NCI-H226 (cell line): ENCODE data around the gene NASP.
"Not testable (repeated sequence)": the region's sequence is repeated elsewhere in the genome, so short reads cannot be mapped to it uniquely, and the experiment has no call there.

Source experiments
- DNase-seq: peaks from one replicate; pipeline ENCODE4 v3.0.0-alpha.2; 2015

The NASP gene

DNA sequence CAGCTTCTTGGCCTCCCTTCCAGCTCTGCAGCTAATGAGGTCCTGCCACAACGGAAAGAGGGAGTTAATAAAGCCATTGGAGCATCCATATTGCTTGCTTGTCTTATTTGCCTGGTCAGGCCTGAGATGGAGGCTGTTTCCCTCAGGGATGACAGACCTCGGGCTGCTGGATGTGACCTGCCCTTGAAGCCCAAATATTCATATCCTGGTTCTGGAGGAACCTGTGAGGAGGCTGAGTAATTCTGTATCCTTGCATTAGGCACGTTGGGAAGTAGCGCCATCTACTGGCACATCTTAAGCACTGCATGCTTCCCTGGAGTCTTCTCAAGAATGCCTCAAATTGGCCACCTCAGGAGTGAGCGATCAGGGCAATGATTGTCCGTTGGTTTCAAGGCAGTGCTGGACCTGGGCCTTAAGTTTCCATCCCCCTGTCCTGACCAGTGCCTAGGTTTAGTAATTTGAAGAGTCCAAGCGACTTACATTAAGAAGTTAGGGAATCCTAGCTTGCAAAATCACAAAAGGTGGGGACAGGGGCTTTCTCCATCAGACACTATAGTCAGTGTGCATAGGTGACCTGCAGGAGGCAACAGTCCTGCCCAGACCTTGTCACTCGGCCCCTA is 13.8 kb upstream of the NASP start:
- peak; percentile 31 for DNase-seq

DNA sequence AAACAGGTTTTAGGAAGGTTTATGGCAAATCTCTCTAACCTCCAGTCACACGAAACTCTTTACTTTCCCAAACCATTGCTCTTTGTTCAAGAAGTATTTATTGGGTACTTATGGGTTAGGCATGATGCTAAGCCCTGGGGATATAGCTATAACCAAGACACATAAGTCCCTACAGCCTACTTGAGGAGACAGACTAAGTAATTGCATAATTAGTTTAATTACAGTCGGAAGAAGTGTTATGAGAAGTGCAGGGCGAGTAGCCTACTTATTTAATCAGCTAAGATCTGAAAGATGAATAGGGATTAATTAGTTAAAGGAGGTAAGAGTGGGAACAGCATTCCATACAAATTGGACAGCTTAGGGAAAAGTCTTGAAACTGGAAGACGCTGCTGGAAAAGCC is 13.2 kb upstream of the NASP start:
- DNase-seq = no peak

DNA sequence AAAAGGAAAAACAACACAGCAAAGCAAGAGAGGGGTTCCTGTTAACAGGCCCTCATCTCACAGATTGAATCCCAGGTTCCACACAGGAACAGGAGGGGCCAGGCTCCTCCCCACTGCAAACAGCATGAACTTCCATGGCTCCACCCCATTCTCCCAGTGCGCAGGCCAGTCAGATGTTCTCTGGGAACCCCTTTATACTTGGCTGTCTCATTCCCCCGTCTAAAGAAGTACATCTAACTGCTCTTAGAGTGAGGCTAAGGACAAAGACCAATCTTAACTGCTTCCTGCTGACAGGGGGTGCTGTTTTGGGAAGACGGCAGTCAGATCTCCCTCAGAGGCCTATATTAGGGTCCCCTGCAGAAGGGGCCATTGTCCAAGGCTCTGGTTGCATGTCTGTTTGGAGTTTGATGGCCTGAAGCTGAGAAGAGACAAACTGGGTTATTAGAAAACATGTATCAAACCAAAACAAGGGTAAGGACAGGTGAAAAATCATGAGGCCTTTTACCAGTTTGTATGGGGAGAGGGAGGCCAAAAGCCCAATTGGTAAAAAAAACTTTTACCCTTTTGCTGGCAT is 10.5 kb upstream of the NASP start:
- DNase-seq = no peak

DNA sequence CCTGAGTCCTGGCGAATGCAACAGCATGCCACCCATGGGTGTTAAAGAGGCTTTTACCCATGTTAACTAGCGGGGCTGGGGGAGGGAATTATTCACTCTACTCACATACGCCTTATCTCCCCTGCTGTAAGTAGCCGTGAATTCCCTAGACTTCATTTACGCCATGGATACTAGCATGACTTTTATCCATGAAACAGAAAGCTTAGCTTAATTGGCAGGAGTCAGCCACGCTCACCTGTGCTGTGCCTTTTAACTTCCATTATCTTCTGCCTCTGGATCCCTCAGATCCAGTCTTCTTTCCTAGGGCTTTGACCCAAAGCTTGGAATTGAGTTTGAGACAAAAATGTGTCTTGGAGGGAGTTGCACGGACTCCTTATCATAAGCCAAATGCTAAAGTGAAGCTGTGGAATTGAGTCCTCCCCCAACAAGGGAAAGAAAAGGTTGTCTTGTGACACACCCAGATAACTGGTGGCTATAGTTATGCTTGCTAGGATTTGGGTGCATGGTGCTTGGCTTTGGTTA is 9.7 kb upstream of the NASP start:
- DNase-seq = no peak

DNA sequence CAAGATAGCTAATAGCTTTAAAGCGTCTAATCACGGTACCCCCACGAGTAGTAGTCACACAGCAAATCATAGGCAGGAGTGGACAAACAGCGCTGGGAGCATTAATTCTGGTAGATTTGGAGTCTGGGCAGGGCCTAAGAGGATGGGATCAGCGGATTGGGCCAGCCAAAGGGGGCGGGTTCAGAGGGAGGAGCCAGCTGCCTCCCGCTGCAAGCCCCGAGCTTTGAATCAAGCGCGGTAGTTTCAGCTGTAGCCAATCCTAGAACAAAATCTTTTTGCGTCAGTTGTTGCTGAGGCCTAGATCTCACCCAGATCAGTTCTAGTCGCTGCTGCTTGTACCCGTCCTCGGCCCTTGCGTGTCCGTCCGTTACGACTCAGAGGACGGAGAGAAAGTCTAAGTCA is 576 bp upstream of the NASP start:
- peak; percentile 92 for DNase-seq

DNA sequence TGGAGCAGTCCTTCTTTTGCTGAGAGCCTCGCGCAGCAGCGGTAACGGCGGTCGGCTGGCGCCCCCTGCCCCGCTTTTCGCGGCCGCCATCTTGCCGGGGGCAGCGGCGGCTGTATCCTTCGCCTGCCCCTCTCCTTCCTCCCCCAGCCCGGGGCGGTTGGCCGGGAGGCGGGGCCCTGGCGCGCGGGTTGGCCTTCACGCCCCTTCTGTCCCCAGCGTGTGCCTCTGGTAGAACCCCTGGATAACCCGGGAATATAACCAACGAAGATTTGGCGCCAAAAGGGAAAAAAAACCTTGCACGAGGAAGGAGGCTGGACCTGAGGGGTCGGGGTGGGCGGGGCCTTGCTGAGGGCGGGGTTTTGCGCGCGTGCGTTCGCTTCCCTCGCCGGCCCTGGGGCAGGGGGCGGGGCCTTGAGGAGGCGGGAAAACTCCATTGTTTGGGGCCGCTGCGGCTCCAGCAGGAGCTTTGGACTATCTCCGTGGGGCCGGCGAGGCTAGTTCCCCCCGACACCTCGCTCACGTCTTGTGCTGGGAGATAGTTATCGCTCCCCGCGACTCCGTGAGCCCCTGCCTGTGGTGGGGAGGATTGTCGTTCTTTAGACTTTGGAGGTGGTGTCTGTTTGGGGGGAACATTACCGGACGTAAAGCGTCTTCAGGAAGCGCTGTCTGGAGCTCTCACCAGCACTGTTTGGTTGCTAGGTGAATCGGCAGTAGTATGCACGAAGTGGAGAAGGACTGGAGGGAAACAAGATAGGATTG is 689 bp downstream of the NASP start:
- DNase-seq = peak; percentile 81

DNA sequence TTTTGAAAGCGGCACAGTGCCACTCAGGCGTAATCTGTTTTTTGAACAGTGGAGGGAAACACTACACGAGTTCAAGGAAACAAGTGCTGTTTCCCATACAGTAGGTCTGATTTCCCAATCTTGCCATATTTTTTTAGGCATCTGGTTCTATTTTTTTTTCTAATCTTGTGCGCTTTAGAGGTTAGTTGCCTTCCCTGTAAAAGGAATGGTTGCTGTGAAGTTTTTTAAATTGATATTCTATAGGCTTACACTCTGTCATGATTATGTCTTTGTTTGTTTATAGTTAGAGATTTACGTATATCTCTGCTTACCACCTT is 1.2 kb downstream of the NASP start:
- no peak for DNase-seq

DNA sequence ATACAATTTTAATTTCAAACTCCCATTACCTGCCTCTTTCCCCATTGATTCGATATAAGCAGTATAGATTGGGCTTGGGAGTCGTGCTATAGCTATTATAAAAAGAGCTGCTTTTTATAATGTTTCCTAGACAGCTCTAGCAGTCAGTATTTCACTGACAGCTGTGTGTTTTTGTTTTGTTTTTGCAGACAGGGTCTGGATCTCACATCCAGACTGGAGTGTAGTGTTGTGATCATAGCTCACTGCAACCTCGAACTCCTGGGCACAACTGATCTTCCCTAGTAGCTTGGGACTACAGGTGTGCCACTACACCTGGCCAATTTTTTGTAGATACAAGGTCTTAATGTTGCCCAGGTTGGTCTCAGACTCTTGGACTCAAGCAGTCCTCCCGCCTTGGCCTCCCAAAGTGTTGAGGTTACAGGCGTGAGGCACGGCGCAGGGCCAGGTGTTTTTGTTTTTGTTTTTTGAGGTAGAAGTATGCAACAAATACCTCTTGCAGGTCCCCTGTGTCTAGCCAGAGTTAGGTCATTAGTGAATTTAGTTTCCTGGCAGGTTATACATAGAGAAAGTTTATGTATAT is 1.7 kb downstream of the NASP start:
- no peak for DNase-seq

DNA sequence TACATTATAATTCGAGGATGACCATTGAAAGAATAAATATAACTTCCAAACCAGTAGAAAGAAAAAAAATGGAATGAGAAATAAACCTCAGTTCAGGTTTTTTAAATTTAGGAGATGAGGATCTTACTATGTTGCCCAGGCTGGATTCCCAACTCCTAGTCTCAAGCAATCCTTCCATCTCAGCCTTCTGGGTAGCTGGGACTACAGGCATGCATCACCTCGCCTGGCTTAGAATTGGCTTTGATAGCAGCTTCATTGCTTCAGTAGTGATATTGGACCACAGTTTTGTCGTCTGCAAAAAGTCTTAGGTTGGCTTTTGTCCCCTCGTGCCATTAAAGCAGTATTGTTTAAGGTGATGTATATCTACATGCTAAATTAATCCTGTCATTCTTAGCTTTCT is 2.9 kb downstream of the NASP start:
- DNase-seq = no peak

DNA sequence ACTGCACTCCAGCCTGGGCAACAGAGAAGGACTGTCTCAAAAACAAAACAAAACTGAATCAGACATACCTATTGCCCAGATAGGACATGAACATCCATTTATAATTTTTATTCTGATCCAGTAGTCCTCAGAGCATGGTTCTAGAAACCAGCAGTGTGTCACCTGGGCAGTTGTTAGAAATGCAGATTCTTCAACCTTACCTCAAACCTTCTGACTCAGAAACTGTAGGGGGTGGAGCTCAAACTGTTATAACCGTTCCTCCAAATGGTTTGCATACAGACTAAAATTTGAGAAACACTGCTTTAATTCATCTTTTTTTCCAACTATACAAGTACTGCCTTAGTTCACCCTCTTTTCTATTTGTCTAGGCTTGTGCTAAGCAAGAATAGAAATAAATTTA is 6.0 kb downstream of the NASP start:
- peak; percentile 20 for DNase-seq

DNA sequence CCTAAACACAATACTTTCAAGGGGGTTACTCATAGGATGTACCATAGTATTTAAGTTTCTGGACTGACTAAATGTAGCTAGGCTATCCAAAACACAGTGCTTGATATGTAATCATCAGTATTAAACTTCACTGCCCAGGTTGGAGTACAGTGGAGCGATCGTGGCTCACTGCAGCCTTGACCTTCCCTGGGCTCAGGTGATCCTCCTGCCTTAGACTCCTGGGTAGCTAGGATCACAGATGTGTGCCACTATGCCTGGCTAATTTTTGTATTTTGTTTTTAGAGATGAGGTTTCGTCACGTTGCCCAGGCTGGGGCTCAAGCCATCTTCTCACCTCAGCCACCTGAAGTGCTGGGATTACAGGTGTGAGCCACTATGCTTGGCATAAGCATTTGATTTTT is 10.6 kb downstream of the NASP start:
- no peak for DNase-seq

DNA sequence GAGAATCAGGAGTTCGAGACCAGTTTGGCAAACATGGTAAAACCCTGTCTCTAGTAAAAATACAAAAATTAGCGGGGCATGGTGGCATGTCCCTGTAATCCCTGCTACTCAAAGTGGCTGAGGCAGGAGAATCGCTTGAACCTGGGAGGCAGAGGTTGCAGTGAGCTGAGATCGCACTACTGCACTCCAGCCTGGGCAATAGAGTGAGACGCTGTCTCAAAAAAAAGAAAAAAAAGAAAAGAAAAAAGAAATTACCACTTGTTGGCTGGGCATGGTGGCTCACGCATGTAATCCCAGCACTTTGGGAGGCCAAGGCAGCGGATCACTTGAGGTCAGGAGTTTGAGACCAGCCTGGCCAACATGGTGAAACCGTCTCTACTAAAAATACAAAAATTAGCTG is 12.9 kb downstream of the NASP start:
- not testable (repeated sequence) for DNase-seq

DNA sequence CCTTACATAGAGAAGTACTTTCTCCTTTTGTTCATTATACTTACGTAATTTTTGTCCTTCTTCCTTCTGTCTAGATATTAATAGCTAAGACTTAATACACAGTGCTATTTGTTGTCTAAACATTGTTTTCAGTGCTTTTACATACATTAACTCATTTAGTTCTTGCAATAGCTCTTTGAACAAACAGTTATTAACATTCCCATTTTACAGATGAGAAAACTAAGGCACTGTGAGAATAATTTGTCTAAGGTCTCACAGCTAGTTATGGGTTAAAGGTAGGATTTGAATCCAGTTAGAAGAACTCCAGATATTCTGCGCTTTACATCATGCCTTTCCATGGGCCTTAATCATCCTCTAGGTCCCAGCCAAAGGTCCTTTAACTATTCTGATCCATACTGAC is 20.4 kb downstream of the NASP start:
- no peak for DNase-seq

DNA sequence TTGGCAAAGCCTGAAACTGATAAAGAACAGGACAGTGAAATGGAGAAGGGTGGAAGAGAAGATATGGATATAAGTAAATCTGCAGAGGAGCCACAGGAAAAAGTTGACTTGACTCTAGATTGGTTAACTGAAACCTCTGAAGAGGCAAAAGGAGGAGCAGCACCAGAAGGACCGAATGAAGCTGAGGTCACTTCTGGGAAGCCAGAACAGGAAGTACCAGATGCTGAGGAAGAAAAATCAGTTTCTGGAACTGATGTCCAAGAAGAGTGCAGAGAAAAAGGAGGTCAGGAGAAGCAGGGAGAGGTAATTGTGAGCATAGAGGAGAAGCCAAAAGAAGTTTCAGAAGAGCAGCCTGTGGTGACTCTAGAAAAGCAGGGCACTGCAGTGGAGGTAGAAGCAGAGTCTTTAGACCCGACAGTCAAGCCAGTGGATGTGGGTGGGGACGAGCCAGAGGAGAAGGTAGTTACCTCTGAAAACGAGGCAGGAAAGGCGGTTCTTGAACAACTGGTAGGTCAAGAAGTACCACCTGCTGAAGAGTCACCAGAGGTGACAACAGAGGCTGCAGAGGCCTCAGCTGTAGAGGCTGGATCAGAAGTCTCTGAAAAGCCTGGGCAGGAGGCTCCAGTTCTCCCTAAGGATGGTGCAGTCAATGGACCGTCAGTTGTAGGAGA is 23.7 kb downstream of the NASP start:
- no peak for DNase-seq

DNA sequence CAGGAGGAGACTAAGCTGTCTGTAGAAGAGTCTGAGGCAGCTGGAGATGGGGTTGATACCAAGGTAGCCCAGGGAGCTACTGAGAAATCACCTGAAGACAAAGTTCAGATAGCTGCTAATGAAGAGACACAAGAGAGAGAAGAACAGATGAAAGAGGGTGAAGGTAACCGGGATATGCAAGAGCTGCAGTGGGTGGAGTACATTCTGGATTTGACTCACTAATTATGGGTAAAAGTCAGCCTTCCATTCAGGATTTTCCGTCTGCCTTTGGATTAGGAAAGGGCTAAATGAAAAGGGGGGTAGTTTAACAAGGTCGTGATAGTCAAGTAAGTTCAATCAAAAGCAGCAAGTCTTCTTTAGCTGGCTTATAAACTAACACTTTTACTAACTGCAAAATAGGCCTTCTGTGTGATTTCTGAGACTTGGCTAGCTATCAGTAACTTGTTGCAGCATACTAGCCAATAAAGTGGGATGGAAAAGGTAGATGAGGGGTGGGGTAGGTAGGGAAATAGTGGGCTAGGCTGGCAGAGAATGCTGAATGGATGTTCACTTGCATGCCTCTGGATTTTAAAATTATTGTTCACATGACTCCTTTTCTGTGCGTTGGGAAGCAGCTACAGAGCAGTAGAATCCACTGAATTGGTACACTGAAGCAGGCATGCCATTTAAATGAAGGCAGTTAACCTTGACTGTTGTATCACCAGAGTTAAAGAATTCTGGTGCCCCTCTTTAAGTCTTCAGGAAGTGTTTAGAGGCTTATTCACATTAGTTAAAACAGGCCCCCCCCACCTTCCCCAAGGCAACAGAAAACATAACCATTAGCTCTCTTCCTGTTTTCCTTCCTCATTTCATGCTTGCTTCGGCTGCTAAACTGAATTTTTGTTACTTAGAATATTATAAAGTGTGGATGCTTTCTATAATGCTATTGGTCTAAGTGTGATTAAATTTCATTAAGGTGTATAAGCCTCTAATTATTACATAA is 24.6 kb downstream of the NASP start:
- no peak for DNase-seq

DNA sequence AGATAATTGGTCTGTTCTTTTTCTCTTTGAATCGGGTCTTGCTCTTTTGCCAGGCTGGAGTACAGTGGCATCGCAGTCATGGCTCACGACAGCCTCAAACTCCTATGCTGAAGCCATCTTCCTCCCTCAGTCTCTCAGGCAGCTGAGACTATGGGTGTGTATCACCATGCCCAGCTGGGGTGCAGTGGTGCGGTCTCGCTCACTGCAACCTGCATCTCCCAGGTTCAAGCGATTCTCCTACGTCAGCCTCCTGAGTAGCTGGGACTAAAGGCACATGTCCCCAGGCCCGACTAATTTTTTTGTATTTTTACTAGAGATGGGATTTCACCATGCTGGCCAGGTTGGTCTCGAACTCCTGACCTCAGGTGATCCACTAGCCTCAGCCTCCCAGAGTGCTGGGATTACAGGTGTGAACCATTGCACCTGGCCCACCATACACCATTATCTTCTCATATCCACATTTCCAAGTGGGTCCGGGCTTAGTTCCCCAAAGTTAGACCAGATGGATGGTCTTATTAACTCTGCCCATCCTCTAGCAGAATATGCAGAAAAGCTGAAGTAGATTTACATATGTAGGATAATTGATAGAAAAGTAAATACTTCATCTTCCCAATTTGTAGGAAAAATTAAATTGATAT is 26.9 kb downstream of the NASP start:
- DNase-seq = no peak

DNA sequence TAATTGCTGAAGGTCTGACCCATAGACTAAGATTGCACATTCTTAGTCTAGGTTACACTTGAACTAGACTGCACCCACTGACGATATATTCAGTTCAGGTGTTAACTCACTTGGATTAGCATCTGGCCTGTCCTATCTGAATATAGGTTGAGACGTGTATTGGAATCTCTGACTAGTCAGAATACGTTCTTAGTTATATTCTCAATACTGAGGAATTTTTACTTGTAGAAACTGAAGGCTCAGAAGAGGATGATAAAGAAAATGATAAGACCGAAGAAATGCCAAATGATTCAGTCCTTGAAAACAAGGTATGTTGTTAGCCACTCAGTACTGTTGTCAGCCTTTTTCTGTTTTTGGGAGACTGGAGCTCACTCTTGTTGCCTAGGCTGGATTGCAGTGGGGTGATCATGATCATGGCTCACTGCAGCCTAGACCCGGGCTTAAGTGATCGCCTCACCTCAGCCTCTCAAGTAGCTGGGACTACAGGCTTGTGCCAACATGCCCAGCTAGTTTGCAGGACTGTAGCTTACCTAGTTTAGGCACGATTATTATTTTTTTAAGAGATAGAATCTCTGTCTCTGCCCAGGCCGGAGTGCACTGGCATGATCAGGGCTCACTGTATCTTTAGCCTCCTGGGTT is 29.2 kb downstream of the NASP start:
- no peak for DNase-seq

DNA sequence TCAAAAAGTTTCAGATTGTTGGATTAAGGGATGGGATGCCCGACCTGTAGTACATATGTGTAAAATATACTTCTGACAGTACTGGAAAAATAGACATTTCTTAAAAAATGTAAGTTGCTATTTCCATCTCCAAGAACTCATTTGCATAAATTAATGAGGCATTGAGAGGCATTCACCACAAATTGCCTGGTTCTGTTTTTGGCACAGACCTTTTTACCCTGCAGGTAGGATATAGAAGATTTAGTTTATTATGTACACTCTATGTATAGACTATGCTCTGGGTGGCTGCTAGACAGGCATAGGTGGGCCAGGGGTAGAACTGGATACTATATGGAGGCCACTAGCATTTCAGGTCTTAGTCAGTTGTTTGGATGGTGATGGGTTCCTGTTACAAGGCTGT is 32.0 kb downstream of the NASP start:
- no peak for DNase-seq

DNA sequence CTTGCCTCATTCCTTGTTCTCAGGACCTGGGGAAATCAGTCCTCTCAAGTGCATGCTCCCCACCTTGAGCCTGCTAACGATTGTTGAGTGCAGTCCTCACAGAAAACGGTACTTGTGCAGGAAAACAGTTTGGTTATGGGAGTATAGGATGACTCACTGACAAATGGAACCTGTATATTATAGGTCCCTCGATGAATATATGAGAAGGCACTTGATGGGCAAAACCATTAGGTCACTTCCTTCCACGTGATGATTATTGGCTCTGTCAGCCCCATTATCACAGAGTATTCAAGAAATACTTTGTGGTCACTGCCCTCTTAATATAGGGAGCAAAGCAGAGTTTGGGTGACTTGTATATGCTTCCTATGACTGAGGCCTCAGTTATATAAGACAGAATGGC is 33.8 kb downstream of the NASP start:
- peak; percentile 47 for DNase-seq

DNA sequence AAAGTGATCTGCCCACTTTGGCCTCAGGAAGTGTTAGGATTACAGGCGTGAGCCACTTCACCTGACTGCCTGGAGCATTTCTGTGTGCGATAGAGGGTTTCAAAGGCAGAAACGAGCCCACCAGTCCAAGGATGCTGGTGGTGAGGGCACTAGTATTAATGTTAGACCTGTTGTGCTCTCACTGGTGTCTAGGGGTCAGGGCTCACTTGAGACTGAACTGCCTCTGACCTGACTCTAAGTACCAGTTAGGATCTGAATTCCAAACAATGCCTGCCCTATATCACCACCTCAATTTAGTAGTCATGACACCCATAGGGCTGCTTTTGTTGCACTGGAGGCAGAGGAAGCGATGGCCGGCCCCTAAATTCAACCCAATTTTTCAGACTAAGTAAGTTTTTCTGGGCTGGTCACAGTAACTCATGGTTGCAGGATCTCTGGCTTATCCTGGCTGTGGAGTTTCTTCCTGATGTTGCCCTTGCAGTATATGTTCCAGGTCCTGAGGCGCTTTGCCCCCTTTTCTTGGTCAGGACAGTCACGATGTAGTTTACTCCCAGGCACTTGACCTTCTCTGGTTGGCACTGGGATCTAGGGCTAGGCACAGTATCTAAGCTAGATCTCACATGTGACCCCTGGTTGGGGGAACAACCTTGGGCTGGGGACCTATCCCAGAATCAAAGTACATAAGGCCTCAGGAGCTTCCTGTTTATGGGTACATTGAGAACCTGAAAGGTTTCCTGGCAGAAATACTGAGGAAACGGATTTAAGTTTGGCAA is 35.5 kb downstream of the NASP start:
- no peak for DNase-seq
